Panc1 (cell line): Measurements from ENCODE around the gene PADI1.

ENCODE experiments used
- POLR2AphosphoS5 ChIP-seq: IDR thresholded peaks from 2 replicates; pipeline ENCODE4 v1.6.1; 2012; ENCODE audit warnings: mild to moderate bottlenecking, low read depth, low read length, moderate library complexity
- TCF7L2 ChIP-seq: IDR thresholded peaks from 2 replicates; pipeline ENCODE4 v1.6.1; 2011; ENCODE audit warnings: mild to moderate bottlenecking, low read depth, low read length, inconsistent platforms
- TF ChIP-seq, protein P1 (sequence below): fragments of 450-650 bp; IDR thresholded peaks from 2 replicates; pipeline ENCODE4 v1.5.1; 2017; ENCODE audit warnings: mild to moderate bottlenecking

- TF ChIP-seq POLR2AphosphoS5 (no peak), TCF7L2 (no peak)
- TF ChIP-seq, protein P1, sequence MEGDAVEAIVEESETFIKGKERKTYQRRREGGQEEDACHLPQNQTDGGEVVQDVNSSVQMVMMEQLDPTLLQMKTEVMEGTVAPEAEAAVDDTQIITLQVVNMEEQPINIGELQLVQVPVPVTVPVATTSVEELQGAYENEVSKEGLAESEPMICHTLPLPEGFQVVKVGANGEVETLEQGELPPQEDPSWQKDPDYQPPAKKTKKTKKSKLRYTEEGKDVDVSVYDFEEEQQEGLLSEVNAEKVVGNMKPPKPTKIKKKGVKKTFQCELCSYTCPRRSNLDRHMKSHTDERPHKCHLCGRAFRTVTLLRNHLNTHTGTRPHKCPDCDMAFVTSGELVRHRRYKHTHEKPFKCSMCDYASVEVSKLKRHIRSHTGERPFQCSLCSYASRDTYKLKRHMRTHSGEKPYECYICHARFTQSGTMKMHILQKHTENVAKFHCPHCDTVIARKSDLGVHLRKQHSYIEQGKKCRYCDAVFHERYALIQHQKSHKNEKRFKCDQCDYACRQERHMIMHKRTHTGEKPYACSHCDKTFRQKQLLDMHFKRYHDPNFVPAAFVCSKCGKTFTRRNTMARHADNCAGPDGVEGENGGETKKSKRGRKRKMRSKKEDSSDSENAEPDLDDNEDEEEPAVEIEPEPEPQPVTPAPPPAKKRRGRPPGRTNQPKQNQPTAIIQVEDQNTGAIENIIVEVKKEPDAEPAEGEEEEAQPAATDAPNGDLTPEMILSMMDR, result no peak
Measured at GRCh38 chr1:17200756-17201155, 4.2 kb upstream of the PADI1 start.
